A673 (cell line): ENCODE data around the gene CSRP1. TPM values are rescaled to one million over a fixed set of nuclear protein-coding genes. Genes with fewer than 3 reads are reported as not detected.

Experiments used
- BruUV-seq: library from RNA; stranded (reverse); fragments of 400-500 nt; replicated peaks from 2 replicates; lab custom pipeline; 2021; lab: Mats Ljungman, UMichigan
- CTCF ChIA-PET: fragments of 300-600 bp; sonication (Branson Sonifier 250); formaldehyde crosslinking; loops from one replicate; lab custom pipeline; 2022; ENCODE audit warnings: antibody characterized with exemption; lab: Charles Lee
- POLR2A ChIA-PET: fragments of 300-600 bp; sonication (Branson Sonifier 250); formaldehyde crosslinking; loops from one replicate; lab custom pipeline; 2022; ENCODE audit warnings: antibody characterized with exemption; ENCODE audit not compliant: low non-redundant PET; lab: Charles Lee
- DNase-seq: peaks from one replicate; pipeline ENCODE4 v3.0.0-alpha.2; 2015; ENCODE audit warnings: low spot score
- H3K27ac ChIP-seq: fragments of 200-600 bp; sonication (generic); 2 replicates; pipeline ENCODE4 v1.5.1; 2016; ENCODE audit warnings: mixed run types, low read depth, mild to moderate bottlenecking, mixed read lengths, antibody characterized with exemption, low read length; ENCODE audit not compliant: poor library complexity, severe bottlenecking
- H3K27me3 ChIP-seq: fragments of 200-600 bp; sonication (generic); replicated peaks from 2 replicates; pipeline ENCODE4 v1.6.1; 2017; ENCODE audit warnings: mixed run types, low read depth, mild to moderate bottlenecking, mixed read lengths, antibody characterized with exemption, low read length; ENCODE audit not compliant: insufficient read depth, poor library complexity
- H3K36me3 ChIP-seq: fragments of 200-600 bp; sonication (generic); 2 replicates; pipeline ENCODE4 v1.6.1; 2016; ENCODE audit warnings: mixed run types, mild to moderate bottlenecking, mixed read lengths, antibody characterized with exemption, low read length; ENCODE audit not compliant: insufficient read depth, poor library complexity, severe bottlenecking
- H3K4me1 ChIP-seq: fragments of 200-600 bp; sonication (generic); 2 replicates; pipeline ENCODE4 v1.6.1; 2017; ENCODE audit warnings: mixed run types, mild to moderate bottlenecking, mixed read lengths, antibody characterized with exemption, low read length; ENCODE audit not compliant: insufficient read depth, poor library complexity, severe bottlenecking
- H3K4me3 ChIP-seq: fragments of 200-600 bp; sonication (generic); 2 replicates; pipeline ENCODE4 v1.5.1; 2016; ENCODE audit warnings: low read depth, mixed run types, mild to moderate bottlenecking, mixed read lengths, low read length; ENCODE audit not compliant: poor library complexity, severe bottlenecking
- H3K9me3 ChIP-seq: fragments of 200-600 bp; sonication (generic); 2 replicates; pipeline ENCODE4 v1.6.1; 2016; ENCODE audit warnings: mixed run types, low read depth, mild to moderate bottlenecking, mixed read lengths, antibody characterized with exemption, low read length; ENCODE audit not compliant: poor library complexity, severe bottlenecking
- CTCF ChIP-seq: fragments of 300-800, 200-600 bp; sonication (generic); conservative IDR thresholded peaks from 2 replicates; pipeline ENCODE4 v1.5.1; 2017; ENCODE audit warnings: low read depth, mild to moderate bottlenecking, antibody characterized with exemption, low read length, moderate library complexity, mixed read lengths
- EZH2 ChIP-seq: fragments of 200-600 bp; sonication (generic); IDR thresholded peaks from 2 replicates; pipeline ENCODE4 v1.6.1; 2017; ENCODE audit warnings: borderline replicate concordance, low read depth, mild to moderate bottlenecking, mixed read lengths, antibody characterized with exemption, low read length; ENCODE audit not compliant: poor library complexity, severe bottlenecking
- intact Hi-C: fragments of 100-400 bp; cut with micrococcal nuclease; formaldehyde crosslinking; loops from one replicate; pipeline ENCODE4 v1.10.0; 2022; ENCODE audit not compliant: unreplicated experiment
- total RNA-seq: library from RNA; stranded (reverse); gene quantifications from 2 replicates; pipeline ENCODE4 v1.2.3, GENCODE V29; 2021

The CSRP1 gene
- total RNA-seq, 1 experiment from 2014 or later = 517 TPM

- Histone ChIP-seq H3K36me3 (no peaks in the 10 kb centered on the region), H3K27ac (no peak overlapping the region), H3K4me1 (peaks cover 10% of the 10 kb centered on the region), H3K27me3 (no peaks in the 10 kb centered on the region), H3K4me3 (no peak overlapping the region), H3K9me3 (no peaks in the 10 kb centered on the region)
- no peak for DNase-seq
- ChIA-PET CTCF (interaction anchor here (0.7 to 0.8 kb wide), 4 partner anchors 14 to 79 kb away, joined by 3 to 9 read pairs (median 3); no protein-coding TSS in a partner anchor), POLR2A (no interaction called here)
- intact Hi-C loops = no loop called here
- no TSS peak for BruUV-seq
- TF ChIP-seq EZH2 (no peak), CTCF (no peak)
Observed at GRCh38 chr1:201433609-201434008, 73.3 kb downstream of the CSRP1 start.

Other genes starting within 250 kb of the CSRP1 start
- gene PKP1, start 223.6 kb downstream of the CSRP1 start, total RNA-seq = 492 and 535 TPM in 2 replicates
- gene TNNT2, start 129.4 kb downstream of the CSRP1 start, total RNA-seq = 0.90 and 2.3 TPM in 2 replicates
- gene LAD1, start 107.8 kb downstream of the CSRP1 start, total RNA-seq = not detected in 2 replicates
- not detected in 2 replicates for gene TNNI1, start 85.4 kb downstream of the CSRP1 start, total RNA-seq
- 23.9 and 24.1 TPM in 2 replicates for gene PHLDA3, start 37.9 kb downstream of the CSRP1 start, total RNA-seq
- gene NAV1, start 32.0 kb upstream of the CSRP1 start, total RNA-seq = 48.2 and 51.2 TPM in 2 replicates